GM12873 (cell line): Measurements from ENCODE around the gene SFMBT1.

Source experiments
- CTCF ChIP-seq: IDR thresholded peaks from 2 replicates; pipeline ENCODE4 v1.5.1; 2012; ENCODE audit warnings: low read depth, mild to moderate bottlenecking, moderate library complexity, low read length, control low read depth; ENCODE audit not compliant: insufficient read depth; ENCODE audit errors: missing control alignments

The SFMBT1 gene

DNA sequence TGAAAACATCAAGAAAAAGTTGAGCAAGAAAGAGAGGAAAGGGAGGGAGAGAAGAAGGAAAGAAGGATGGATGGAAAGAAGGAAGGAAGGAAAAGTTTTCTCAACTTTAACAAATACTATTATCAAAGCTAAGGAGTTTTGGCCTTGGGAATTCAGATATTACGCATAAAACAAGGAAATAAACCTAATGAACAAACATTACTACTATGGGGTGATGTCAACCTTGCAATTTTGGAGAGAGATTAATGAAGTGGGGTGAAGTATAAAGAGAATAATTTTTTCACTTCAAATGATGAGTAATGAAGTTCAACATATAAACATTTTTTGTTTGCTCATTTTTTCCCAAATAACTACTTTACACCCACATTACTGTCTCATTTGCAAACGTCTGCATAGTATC is 55.2 kb downstream of the SFMBT1 start:
- no peak for TF ChIP-seq CTCF

- TF ChIP-seq CTCF = peak; percentile 39
Measured at GRCh38 chr3:52986938-52987337, 58.9 kb downstream of the SFMBT1 start.

GRCh38 chr3:52986049-52986448 is 59.8 kb downstream of the SFMBT1 start:
- no peak for TF ChIP-seq CTCF

DNA sequence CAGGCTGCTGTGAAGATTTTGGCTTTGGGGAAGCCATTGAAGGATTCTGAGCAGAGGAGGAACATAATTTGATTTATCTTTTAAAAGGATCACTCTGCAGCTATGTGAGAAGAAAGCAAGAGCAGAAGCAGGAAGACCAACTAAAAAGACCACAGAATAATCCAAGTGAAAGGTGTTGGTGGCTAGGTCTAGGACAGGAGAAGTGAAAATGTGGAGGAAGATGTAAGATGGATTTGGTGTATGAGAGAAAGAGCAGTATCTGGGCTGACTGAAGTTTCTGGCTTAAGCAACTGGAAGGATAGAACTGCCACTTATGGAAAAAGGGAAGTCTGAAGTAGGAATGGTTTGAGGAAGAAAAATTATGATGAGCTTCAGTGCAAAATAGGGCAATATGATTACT is 62.0 kb downstream of the SFMBT1 start:
- TF ChIP-seq CTCF = no peak

DNA sequence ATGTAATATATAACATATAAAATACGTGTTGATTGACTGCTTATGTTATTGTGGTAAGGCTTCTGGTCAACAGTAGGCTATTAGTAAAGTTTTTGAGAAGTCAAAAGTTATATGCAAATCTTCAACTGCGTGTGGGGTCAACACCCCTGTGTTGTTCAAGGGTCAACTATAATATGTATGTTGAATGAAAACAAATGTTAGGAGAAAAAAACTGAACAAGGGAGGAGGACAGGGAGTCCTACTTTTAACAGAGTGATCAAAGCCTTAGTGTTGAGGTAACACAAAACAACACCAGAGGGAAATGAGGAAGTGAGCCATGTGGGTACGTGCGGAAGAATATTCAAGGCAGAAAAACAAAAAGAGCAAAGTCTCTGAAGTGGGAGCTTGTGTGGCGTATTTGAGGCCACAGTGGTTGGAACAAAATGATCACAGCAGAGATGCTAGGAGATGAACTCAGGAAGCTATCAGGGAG is 62.5 kb downstream of the SFMBT1 start:
- TF ChIP-seq CTCF = no peak

GRCh38 chr3:52982839-52983238 is 63.0 kb downstream of the SFMBT1 start:
- no peak for TF ChIP-seq CTCF

GRCh38 chr3:52979190-52979983 is 66.5 kb downstream of the SFMBT1 start:
- no peak for TF ChIP-seq CTCF
